Measurements from ENCODE around the gene FOXD1. TPM values are rescaled to one million over a fixed set of nuclear protein-coding genes. Genes with fewer than 3 reads are reported as not detected.
"Not testable (repeated sequence)": the region's sequence is repeated elsewhere in the genome, so short reads cannot be mapped to it uniquely, and the experiment has no call there.

Gene FOXD1
- total RNA-seq, 2 donors from 2014 or later, result not detected

DNA sequence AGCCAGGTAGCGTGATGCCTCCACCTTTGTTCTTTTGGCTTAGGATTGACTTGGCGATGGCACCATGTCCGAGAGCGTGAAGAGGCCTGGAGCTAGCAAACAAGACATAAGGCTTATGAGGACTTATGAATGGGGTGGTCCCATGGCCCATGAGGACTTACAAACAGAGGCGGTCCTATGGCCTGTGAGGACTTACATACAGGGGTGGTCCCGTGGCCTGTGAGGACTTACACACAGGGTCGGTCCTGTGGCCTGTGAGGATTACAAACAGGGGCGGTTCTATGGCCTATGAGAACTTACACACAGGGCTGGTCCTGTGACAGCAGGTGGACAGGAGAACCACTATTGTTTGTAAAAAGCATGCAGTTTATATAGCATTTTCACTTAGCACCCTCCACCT lies 21.3 kb upstream of the FOXD1 start:
- intact Hi-C loops (cut with DNase I), result no loop called here
- TF ChIP-seq POLR2A (IDR thresholded peaks at IDR 0.05), result no peak
- TF ChIP-seq, protein P1, sequence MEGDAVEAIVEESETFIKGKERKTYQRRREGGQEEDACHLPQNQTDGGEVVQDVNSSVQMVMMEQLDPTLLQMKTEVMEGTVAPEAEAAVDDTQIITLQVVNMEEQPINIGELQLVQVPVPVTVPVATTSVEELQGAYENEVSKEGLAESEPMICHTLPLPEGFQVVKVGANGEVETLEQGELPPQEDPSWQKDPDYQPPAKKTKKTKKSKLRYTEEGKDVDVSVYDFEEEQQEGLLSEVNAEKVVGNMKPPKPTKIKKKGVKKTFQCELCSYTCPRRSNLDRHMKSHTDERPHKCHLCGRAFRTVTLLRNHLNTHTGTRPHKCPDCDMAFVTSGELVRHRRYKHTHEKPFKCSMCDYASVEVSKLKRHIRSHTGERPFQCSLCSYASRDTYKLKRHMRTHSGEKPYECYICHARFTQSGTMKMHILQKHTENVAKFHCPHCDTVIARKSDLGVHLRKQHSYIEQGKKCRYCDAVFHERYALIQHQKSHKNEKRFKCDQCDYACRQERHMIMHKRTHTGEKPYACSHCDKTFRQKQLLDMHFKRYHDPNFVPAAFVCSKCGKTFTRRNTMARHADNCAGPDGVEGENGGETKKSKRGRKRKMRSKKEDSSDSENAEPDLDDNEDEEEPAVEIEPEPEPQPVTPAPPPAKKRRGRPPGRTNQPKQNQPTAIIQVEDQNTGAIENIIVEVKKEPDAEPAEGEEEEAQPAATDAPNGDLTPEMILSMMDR (IDR thresholded peaks at IDR 0.05), result no peak
- no peaks in the 10 kb centered on the region for H3K4me1 ChIP-seq
- no peaks in the 10 kb centered on the region for H3K36me3 ChIP-seq (replicated peaks in 1 of 2; ENCODE audit: insufficient read depth in 1 of 2, low read depth in 2 of 2)
- DNase-seq, result no peak
- ATAC-seq, result no peak
- H3K27me3 ChIP-seq, result no peaks in the 10 kb centered on the region
- H3K9me3 ChIP-seq, result no peaks in the 10 kb centered on the region
- no peak overlapping the region for H3K27ac ChIP-seq
- no peak overlapping the region for H3K4me3 ChIP-seq
- 92 to 97% methylated on average over 8 of the region's 8 CpGs for WGBS, 2 donors

DNA sequence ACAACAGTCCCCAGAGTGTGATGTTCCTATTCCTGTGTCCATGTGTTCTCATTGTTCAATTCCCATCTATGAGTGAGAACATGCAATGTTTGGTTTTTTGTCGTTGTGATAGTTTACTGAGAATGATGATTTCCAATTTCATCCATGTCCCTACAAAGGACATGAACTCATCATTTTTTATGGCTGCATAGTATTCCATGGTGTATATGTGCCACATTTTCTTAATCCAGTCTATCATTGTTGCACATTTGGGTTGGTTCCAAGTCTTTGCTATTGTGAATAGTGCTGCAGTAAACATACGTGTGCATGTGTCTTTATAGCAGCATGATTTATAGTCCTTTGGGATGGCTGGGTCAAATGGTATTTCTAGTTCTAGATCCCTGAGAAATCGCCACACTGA lies 20.1 kb upstream of the FOXD1 start:
- intact Hi-C loops (cut with DNase I); H3K4me1 ChIP-seq; H3K27me3 ChIP-seq; DNase-seq; H3K27ac ChIP-seq; H3K36me3 ChIP-seq (replicated peaks in 1 of 2; ENCODE audit: insufficient read depth in 1 of 2, low read depth in 2 of 2); H3K9me3 ChIP-seq; H3K4me3 ChIP-seq; ATAC-seq: not testable (repeated sequence)
- WGBS, 2 donors, result 60 to 72% methylated on average over 2 to 3 of the region's 3 CpGs

DNA sequence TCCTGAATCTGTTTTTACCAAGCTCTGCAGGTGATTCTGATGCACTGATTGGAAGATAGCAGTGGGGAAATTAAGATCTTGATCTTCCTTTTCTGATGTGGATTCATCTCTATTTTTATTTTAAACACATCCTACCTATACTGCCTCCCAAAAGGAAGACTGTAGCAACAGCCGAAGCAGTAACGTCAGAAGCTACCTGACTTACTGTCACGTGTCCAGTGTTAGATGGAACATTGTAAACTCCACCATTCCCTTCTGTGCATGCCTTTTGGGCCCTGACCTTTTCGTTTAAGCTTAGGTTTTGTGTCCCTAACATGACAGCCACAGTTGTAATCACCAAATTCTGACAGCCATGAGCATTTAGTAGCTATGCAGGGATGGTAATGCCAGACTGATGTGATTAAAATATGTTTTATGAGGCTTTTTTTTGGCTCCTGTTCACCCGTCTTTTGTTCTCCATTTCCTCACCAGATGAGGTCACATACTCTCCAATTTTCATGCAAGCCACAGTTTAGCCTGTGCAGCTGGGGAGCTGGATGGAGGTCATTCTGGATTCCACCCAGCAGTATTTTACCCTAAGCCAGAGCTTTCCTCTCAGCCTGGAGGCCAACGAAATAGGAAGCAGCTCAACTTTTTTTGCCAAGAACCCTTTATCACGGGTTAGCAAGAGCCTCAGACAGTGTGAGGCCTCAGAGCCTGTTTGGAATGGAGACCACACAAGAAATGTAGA lies 15.6 kb upstream of the FOXD1 start:
- H3K9me3 ChIP-seq, result no peaks in the 10 kb centered on the region
- no peaks in the 10 kb centered on the region for H3K4me1 ChIP-seq
- no peak overlapping the region for H3K27ac ChIP-seq
- intact Hi-C loops (cut with DNase I), result no loop called here
- 50 to 54% methylated on average over 7 of the region's 7 CpGs for WGBS, 2 donors
- no peaks in the 10 kb centered on the region for H3K36me3 ChIP-seq (replicated peaks in 1 of 2; ENCODE audit: insufficient read depth in 1 of 2, low read depth in 2 of 2)
- no peak for DNase-seq
- ATAC-seq, result no peak
- TF ChIP-seq, protein P1 (IDR thresholded peaks at IDR 0.05), result no peak
- no peak for TF ChIP-seq POLR2A (IDR thresholded peaks at IDR 0.05)
- no peaks in the 10 kb centered on the region for H3K27me3 ChIP-seq
- no peak overlapping the region for H3K4me3 ChIP-seq

DNA sequence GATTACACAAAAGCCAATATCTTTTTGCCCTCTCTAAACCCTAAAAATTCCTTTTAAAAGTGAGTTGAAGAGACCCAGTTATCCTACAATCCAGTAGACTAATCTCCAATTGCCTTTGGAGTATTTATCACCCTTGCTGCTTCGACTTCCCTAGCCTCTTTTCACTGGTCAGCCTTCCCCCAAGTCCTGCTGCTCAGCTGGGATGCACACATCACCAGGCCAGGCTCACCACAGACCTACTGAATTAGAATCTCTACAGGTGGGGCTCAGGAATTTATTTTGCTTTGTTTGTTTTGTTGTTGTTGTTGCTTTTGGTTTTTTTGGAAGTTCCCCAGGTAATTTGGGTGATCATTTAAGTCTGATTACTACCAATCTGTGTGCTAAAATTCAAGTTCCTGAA lies 11.6 kb upstream of the FOXD1 start:
- no peak for TF ChIP-seq POLR2A (IDR thresholded peaks at IDR 0.05)
- TF ChIP-seq, protein P1 (IDR thresholded peaks at IDR 0.05), result no peak
- H3K9me3 ChIP-seq, result no peaks in the 10 kb centered on the region
- no peaks in the 10 kb centered on the region for H3K4me1 ChIP-seq
- no peak overlapping the region for H3K27ac ChIP-seq
- DNase-seq (no peak), ATAC-seq (no peak)
- WGBS, 2 donors, result 50 to 63% methylated on average over 1 of the region's 1 CpG
- intact Hi-C loops (cut with DNase I), result no loop called here
- H3K36me3 ChIP-seq (replicated peaks in 1 of 2; ENCODE audit: insufficient read depth in 1 of 2, low read depth in 2 of 2), result no peaks in the 10 kb centered on the region
- H3K4me3 ChIP-seq, result no peak overlapping the region
- no peaks in the 10 kb centered on the region for H3K27me3 ChIP-seq

DNA sequence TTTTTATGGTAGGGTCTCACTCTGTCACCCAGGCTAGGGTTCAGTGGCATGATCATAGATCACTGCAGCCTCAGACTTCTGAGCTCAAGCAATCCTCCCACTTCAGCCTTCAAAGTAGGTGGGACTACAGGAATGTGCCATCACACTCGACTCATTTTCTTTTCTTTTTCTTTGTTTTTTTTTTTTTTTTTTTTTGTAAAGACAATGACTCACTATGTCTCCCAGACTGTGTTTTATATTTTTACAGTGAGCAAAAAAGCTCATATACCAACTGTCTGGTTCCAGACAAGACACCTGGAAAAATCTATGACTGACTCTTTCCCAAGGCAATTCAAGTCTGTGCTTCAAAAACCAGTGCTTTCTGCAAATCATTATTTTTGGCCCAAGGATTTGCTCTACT lies 10.8 kb upstream of the FOXD1 start:
- WGBS, 2 donors, result 57 to 67% methylated on average over 1 of the region's 1 CpG
- H3K27ac ChIP-seq, result no peak overlapping the region
- no peak overlapping the region for H3K4me3 ChIP-seq
- intact Hi-C loops (cut with DNase I), result no loop called here
- ATAC-seq (no peak), DNase-seq (no peak)
- no peaks in the 10 kb centered on the region for H3K4me1 ChIP-seq
- H3K27me3 ChIP-seq, result no peaks in the 10 kb centered on the region
- H3K9me3 ChIP-seq, result no peaks in the 10 kb centered on the region
- H3K36me3 ChIP-seq (replicated peaks in 1 of 2; ENCODE audit: insufficient read depth in 1 of 2, low read depth in 2 of 2), result no peaks in the 10 kb centered on the region
- TF ChIP-seq, protein P1 (IDR thresholded peaks at IDR 0.05), result no peak
- no peak for TF ChIP-seq POLR2A (IDR thresholded peaks at IDR 0.05)

DNA sequence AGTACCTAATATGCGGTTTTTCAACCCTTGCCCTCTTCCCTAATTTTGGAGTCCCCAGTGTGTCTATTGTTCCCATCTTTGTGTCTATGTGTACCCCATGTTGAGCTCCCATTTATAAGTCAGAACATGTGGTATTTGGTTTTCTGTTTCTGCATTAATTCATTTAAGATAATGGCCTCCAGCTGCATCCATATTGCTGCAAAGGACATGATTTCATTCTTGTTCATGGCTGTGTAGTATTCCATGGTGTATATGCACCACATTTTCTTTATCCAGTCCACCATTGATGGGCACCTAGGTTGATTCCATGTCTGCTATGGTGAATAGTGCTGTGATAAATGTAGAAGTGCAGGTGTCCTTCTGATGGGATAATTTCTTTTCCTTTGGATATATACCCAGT lies 7.9 kb upstream of the FOXD1 start:
- H3K4me3 ChIP-seq; H3K4me1 ChIP-seq; intact Hi-C loops (cut with DNase I); H3K27me3 ChIP-seq; ATAC-seq; H3K27ac ChIP-seq; DNase-seq; H3K9me3 ChIP-seq; H3K36me3 ChIP-seq (replicated peaks in 1 of 2; ENCODE audit: insufficient read depth in 1 of 2, low read depth in 2 of 2): not testable (repeated sequence)
- 47 to 59% methylated on average over 1 of the region's 1 CpG for WGBS, 2 donors

Data from body of pancreas (tissue), 4 donors.